ENCODE measurements around the gene SLC6A2. TPM values are rescaled to one million over a fixed set of nuclear protein-coding genes. Genes with fewer than 3 reads are reported as not detected.

Gene SLC6A2
- total RNA-seq, 2 experiments from 2014 or later: not detected

GRCh38 chr16:55682086-55682485 lies 26.3 kb downstream of the SLC6A2 start:
- no peaks in the 10 kb centered on the region for H3K9me3 ChIP-seq (ENCODE audit: control insufficient read depth in 1 of 2, insufficient read depth in 1 of 2, low read length in 2 of 2)
- H3K27me3 ChIP-seq (ENCODE audit: control insufficient read depth in 1 of 2, insufficient read depth in 2 of 2, low read length in 2 of 2): peaks cover 0 to 2% of the 10 kb centered on the region in 2 experiments
- ChIA-PET CTCF (no interaction called here), POLR2A (no interaction called here)
- Mint-ChIP-seq H3K27ac (no peak overlapping the region), H3K4me3 (no peak overlapping the region), H3K9me3 (no peaks in the 10 kb centered on the region), H3K4me1 (ENCODE audit: low read depth) (no peaks in the 10 kb centered on the region), H3K36me3 (ENCODE audit: low read depth) (no peaks in the 10 kb centered on the region), H3K27me3 (peaks cover 13% of the 10 kb centered on the region)
- no peak overlapping the region for H3K4me3 ChIP-seq (ENCODE audit: low read length)
- DNase-seq (no peak), ATAC-seq (ENCODE audit: poor library complexity) (no peak)
- H3K27ac ChIP-seq (ENCODE audit: low read depth in 1 of 2, low read length in 2 of 2): no peak overlapping the region
- intact Hi-C loops (cut with DNase I, micrococcal nuclease): no loop called here
- TF ChIP-seq, protein P1, sequence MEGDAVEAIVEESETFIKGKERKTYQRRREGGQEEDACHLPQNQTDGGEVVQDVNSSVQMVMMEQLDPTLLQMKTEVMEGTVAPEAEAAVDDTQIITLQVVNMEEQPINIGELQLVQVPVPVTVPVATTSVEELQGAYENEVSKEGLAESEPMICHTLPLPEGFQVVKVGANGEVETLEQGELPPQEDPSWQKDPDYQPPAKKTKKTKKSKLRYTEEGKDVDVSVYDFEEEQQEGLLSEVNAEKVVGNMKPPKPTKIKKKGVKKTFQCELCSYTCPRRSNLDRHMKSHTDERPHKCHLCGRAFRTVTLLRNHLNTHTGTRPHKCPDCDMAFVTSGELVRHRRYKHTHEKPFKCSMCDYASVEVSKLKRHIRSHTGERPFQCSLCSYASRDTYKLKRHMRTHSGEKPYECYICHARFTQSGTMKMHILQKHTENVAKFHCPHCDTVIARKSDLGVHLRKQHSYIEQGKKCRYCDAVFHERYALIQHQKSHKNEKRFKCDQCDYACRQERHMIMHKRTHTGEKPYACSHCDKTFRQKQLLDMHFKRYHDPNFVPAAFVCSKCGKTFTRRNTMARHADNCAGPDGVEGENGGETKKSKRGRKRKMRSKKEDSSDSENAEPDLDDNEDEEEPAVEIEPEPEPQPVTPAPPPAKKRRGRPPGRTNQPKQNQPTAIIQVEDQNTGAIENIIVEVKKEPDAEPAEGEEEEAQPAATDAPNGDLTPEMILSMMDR (IDR thresholded peaks at IDR 0.05): no peak
- H3K36me3 ChIP-seq (ENCODE audit: insufficient read depth, low read length): no peaks in the 10 kb centered on the region
- H3K4me1 ChIP-seq (ENCODE audit: insufficient read depth, low read length): no peaks in the 10 kb centered on the region

GRCh38 chr16:55685973-55686372 lies 30.2 kb downstream of the SLC6A2 start:
- peaks cover 0 to 2% of the 10 kb centered on the region in 2 experiments for H3K27me3 ChIP-seq (ENCODE audit: control insufficient read depth in 1 of 2, insufficient read depth in 2 of 2, low read length in 2 of 2)

DNA sequence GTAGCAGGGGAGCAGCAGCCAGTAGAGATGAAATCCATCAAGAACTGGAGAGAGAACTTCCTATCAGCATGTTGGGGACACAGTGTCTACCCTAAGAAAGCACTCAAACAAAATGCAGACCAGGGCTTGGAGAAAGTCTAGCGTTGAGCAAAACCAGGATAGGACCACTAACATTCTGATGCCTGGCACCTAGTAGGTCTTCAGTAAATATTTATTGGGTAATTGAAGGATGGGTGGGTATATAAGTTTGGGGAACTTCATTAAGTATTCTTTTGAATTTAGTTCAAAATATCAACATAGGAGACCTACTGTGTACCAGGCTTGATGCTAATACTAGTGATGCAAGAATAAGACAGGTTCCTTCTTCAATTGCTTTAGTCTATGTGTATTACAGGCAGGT lies 30.9 kb downstream of the SLC6A2 start:
- Mint-ChIP-seq H3K4me1 (ENCODE audit: low read depth) (no peaks in the 10 kb centered on the region), H3K27me3 (peaks cover 13% of the 10 kb centered on the region), H3K27ac (no peak overlapping the region), H3K36me3 (ENCODE audit: low read depth) (no peaks in the 10 kb centered on the region), H3K9me3 (no peaks in the 10 kb centered on the region), H3K4me3 (no peak overlapping the region)
- ChIA-PET CTCF (no interaction called here), POLR2A (no interaction called here)
- H3K4me1 ChIP-seq (ENCODE audit: insufficient read depth, low read length): no peaks in the 10 kb centered on the region
- no peaks in the 10 kb centered on the region for H3K36me3 ChIP-seq (ENCODE audit: insufficient read depth, low read length)
- TF ChIP-seq, protein P1 (IDR thresholded peaks at IDR 0.05): no peak
- no peak overlapping the region for H3K4me3 ChIP-seq (ENCODE audit: low read length)
- DNase-seq: no peak
- ATAC-seq (ENCODE audit: poor library complexity): no peak
- no peak overlapping the region for H3K27ac ChIP-seq (ENCODE audit: low read depth in 1 of 2, low read length in 2 of 2)
- intact Hi-C loops (cut with DNase I, micrococcal nuclease): no loop called here
- H3K27me3 ChIP-seq (ENCODE audit: control insufficient read depth in 1 of 2, insufficient read depth in 2 of 2, low read length in 2 of 2): peaks cover 0 to 2% of the 10 kb centered on the region in 2 experiments
- no peaks in the 10 kb centered on the region for H3K9me3 ChIP-seq (ENCODE audit: control insufficient read depth in 1 of 2, insufficient read depth in 1 of 2, low read length in 2 of 2)

More at GRCh38 chr16:55685973-55686372, 30.2 kb downstream of the SLC6A2 start:
- ChIA-PET CTCF (no interaction called here), POLR2A (no interaction called here)
- no peaks in the 10 kb centered on the region for H3K9me3 Mint-ChIP-seq
- H3K36me3 Mint-ChIP-seq (ENCODE audit: low read depth): no peaks in the 10 kb centered on the region
- Histone ChIP-seq H3K36me3 (ENCODE audit: insufficient read depth, low read length) (no peaks in the 10 kb centered on the region), H3K4me1 (ENCODE audit: insufficient read depth, low read length) (no peaks in the 10 kb centered on the region), H3K27ac (ENCODE audit: low read depth in 1 of 2, low read length in 2 of 2) (no peak overlapping the region), H3K9me3 (ENCODE audit: control insufficient read depth in 1 of 2, insufficient read depth in 1 of 2, low read length in 2 of 2) (no peaks in the 10 kb centered on the region), H3K4me3 (ENCODE audit: low read length) (no peak overlapping the region)
- DNase-seq: no peak
- H3K4me3 Mint-ChIP-seq: no peak overlapping the region
- H3K4me1 Mint-ChIP-seq (ENCODE audit: low read depth): no peaks in the 10 kb centered on the region
- no peak overlapping the region for H3K27ac Mint-ChIP-seq
- H3K27me3 Mint-ChIP-seq: peaks cover 16% of the 10 kb centered on the region
- intact Hi-C loops (cut with DNase I, micrococcal nuclease): no loop called here
- no peak for ATAC-seq (ENCODE audit: poor library complexity)
- TF ChIP-seq, protein P1 (IDR thresholded peaks at IDR 0.05): no peak
